Measurements from ENCODE around the gene HYAL2.
A peak's percentile ranks its signal among the peaks of the same experiment; 100 is the strongest.

GRCh38 chr3:50320853-50321335, 1.7 kb downstream of the HYAL2 start:
- TF ChIP-seq CTCF (IDR thresholded peaks at IDR 0.05) (no peak), POLR2A (IDR thresholded peaks at IDR 0.05) (peak in 3 of 4 donors; percentile 63 to 81 (median 69))

Measured in esophagus squamous epithelium (tissue), 4 donors.